ENCODE data around the gene JCAD. TPM values are rescaled to one million over a fixed set of nuclear protein-coding genes. Genes with fewer than 3 reads are reported as not detected.

JCAD gene
- total and polyA plus RNA-seq, 10 of the 15 experiments (the other 5 are each of a cell fraction or from before 2014, with no cell fraction given) = 0.28 TPM; not detected in 9

- TF ChIP-seq NFYA (IDR thresholded peaks at IDR 0.05; ENCODE audit: borderline replicate concordance, low read depth, low read length) (no peak), MXI1 (IDR thresholded peaks at IDR 0.05; ENCODE audit: low read depth, low read length) (no peak), KLF5 (IDR thresholded peaks at IDR 0.05; ENCODE audit: partially characterized antibody) (no peak)
Measured at GRCh38 chr10:30092151-30092790, 32.9 kb upstream of the JCAD start (continued).

- ChIA-PET RAD21 (ENCODE audit: unreplicated experiment) (no interaction called here), SMC1A (ENCODE audit: uncharacterized antibody, unreplicated experiment) (no interaction called here), CTCF (no interaction called here), POLR2A (interaction anchor here (0.6 kb wide), 1 partner anchor 1544 kb away, joined by 3 read pairs; no protein-coding TSS in a partner anchor)
- Histone ChIP-seq H3K9ac (ENCODE audit: control insufficient read depth, insufficient read depth, low read length) (no peak overlapping the region), H3K4me1 (ENCODE audit: control insufficient read depth, insufficient read depth, low read length) (no peaks in the 10 kb centered on the region), H3K27ac (ENCODE audit: control insufficient read depth, insufficient read depth) (no peak overlapping the region), H3K27me3 (replicated peaks in 1 of 2; ENCODE audit: control insufficient read depth in 2 of 2, insufficient read depth in 2 of 2, low read length in 1 of 2) (no peaks in the 10 kb centered on the region), H3K4me3 (no peak overlapping the region), H3K9me3 (replicated peaks; ENCODE audit: control insufficient read depth, insufficient read depth, low read length) (no peaks in the 10 kb centered on the region), H3K79me2 (ENCODE audit: control insufficient read depth, insufficient read depth, low read length) (no peaks in the 10 kb centered on the region), H3K4me2 (ENCODE audit: control insufficient read depth, insufficient read depth) (no peak overlapping the region), H4K20me1 (ENCODE audit: control insufficient read depth, insufficient read depth) (no peaks in the 10 kb centered on the region), H3K36me3 (ENCODE audit: control insufficient read depth in 2 of 2, insufficient read depth in 2 of 2, low read length in 1 of 2) (no peaks in the 10 kb centered on the region), H2AFZ (ENCODE audit: control insufficient read depth, low read depth, low read length) (no peak overlapping the region)
- no peak for FAIRE-seq
- whole genome bisulfite sequencing (ENCODE audit: insufficient coverage, insufficient replicate concordance, low lambda C conversion rate, missing lambda C conversion rate) = 1% methylated on average over 4 of the region's 4 CpGs
- BruUV-seq (replicated peaks) = no TSS peak
- in situ Hi-C loops (cut with MboI) (no loop called here), intact Hi-C loops (cut with micrococcal nuclease; ENCODE audit: unreplicated experiment) (no loop called here)
- TF ChIP-seq TBL1XR1 (IDR thresholded peaks at IDR 0.05; ENCODE audit: low read depth, low read length) (no peak), ETV6 (conservative IDR thresholded peaks at IDR 0.05 in 1 of 2, IDR thresholded peaks at IDR 0.05 in 1 of 2; ENCODE audit: borderline replicate concordance in 1 of 2, low read depth in 1 of 2) (no peak), RBBP5 (conservative IDR thresholded peaks at IDR 0.05) (no peak), JUND (IDR thresholded peaks at IDR 0.05; ENCODE audit: low read depth, low read length) (no peak)
- DNase-seq (ENCODE audit: low read depth, low spot score) = no peak
- no peak for ATAC-seq
Measured at GRCh38 chr10:30091136-30091535, 31.8 kb upstream of the JCAD start.

Data from GM12878 (cell line).